GM23248 (cell line): Measurements from ENCODE around the gene FOXL3. TPM values are rescaled to one million over a fixed set of nuclear protein-coding genes. Genes with fewer than 3 reads are reported as not detected.

Experiments used
- DNase-seq: peaks from one replicate; pipeline ENCODE4 v3.0.0-alpha.2; 2015
- H2AFZ ChIP-seq: fragments of 200-600 bp; sonication (generic); 2 replicates; pipeline ENCODE4 v1.6.1; 2016; ENCODE audit warnings: antibody characterized with exemption
- H3F3A ChIP-seq: fragments of 200-600 bp; sonication (generic); 2 replicates; pipeline ENCODE4 v1.6.1; 2016; ENCODE audit warnings: mild to moderate bottlenecking, antibody characterized with exemption, mixed run types; ENCODE audit not compliant: insufficient read depth
- H3K27ac ChIP-seq: fragments of 200-600 bp; sonication (generic); 2 replicates; pipeline ENCODE4 v1.5.1; 2016; ENCODE audit warnings: mild to moderate bottlenecking
- H3K27me3 ChIP-seq: fragments of 200-600 bp; sonication (generic); replicated peaks from 2 replicates; pipeline ENCODE4 v1.6.1; 2016; ENCODE audit warnings: mild to moderate bottlenecking; ENCODE audit not compliant: insufficient read depth
- H3K36me3 ChIP-seq: fragments of 200-600 bp; sonication (generic); 2 replicates; pipeline ENCODE4 v1.6.1; 2016; ENCODE audit warnings: low read depth, mild to moderate bottlenecking
- H3K4me1 ChIP-seq: fragments of 200-600 bp; sonication (generic); 2 replicates; pipeline ENCODE4 v1.6.1; 2016; ENCODE audit warnings: mild to moderate bottlenecking; ENCODE audit not compliant: insufficient read depth
- H3K4me2 ChIP-seq: fragments of 200-600 bp; sonication (generic); one replicate; pipeline ENCODE4 v1.6.1; 2016; ENCODE audit warnings: mild to moderate bottlenecking; ENCODE audit not compliant: unreplicated experiment
- H3K4me3 ChIP-seq: fragments of 200-600 bp; sonication (generic); 2 replicates; pipeline ENCODE4 v1.5.1; 2016; ENCODE audit warnings: mild to moderate bottlenecking
- H3K79me2 ChIP-seq: fragments of 200-600 bp; sonication (generic); 2 replicates; pipeline ENCODE4 v1.6.1; 2016; ENCODE audit warnings: mild to moderate bottlenecking; ENCODE audit not compliant: insufficient read depth
- H3K9ac ChIP-seq: fragments of 200-600 bp; sonication (generic); 2 replicates; pipeline ENCODE4 v1.6.1; 2016; ENCODE audit warnings: mild to moderate bottlenecking
- H3K9me2 ChIP-seq: fragments of 200-600 bp; sonication (generic); 2 replicates; pipeline ENCODE4 v1.6.1; 2016; ENCODE audit warnings: mixed run types, mild to moderate bottlenecking, moderate library complexity; ENCODE audit not compliant: insufficient read depth
- H3K9me3 ChIP-seq: fragments of 200-600 bp; sonication (generic); one replicate; pipeline ENCODE4 v1.6.1; 2017; ENCODE audit warnings: low read depth
- H4K20me1 ChIP-seq: fragments of 200-600 bp; sonication (generic); 2 replicates; pipeline ENCODE4 v1.6.0; 2016; ENCODE audit not compliant: insufficient read depth
- EZH2 ChIP-seq: fragments of 200-600 bp; sonication (generic); IDR thresholded peaks from 2 replicates; pipeline ENCODE4 v1.6.1; 2018; ENCODE audit warnings: antibody characterized with exemption, mild to moderate bottlenecking; ENCODE audit not compliant: insufficient read depth, poor library complexity, severe bottlenecking
- EZH2phosphoT487 ChIP-seq: fragments of 200-600 bp; sonication (generic); IDR thresholded peaks from 2 replicates; pipeline ENCODE4 v1.6.1; 2018; ENCODE audit warnings: antibody characterized with exemption, moderate library complexity, mild to moderate bottlenecking, low read depth; ENCODE audit not compliant: insufficient read depth
- WGBS, 2 experiments: methylation state at CpG; one replicate each; pipeline ENCODE4 v1.1.6; 2015 to 2017; ENCODE audit warnings: low lambda C conversion rate in 2 of 2, low coverage in 1 of 2; ENCODE audit errors: missing lambda C conversion rate in 2 of 2; 5-methylcytosine and 5-hydroxymethylcytosine counted together
- in situ Hi-C: fragments of 300-500 bp; cut with MboI; formaldehyde crosslinking; loops from 2 replicates; pipeline ENCODE4 v1.15.0; 2020
- polyA plus RNA-seq: library from polyadenylated mRNA; unstranded; fragments of >200 nt; fragmentation: Nextera tagmentation; extraction: Ambion mirVana; gene quantifications from 2 replicates; pipeline ENCODE4 v1.2.1, GENCODE V29; 2016
- total RNA-seq: library from RNA; depleted of rRNA; stranded (reverse); fragments of >200 nt; shearing (Covaris generic); gene quantifications from 2 replicates; pipeline ENCODE4 v1.2.3, GENCODE V29; 2014

FOXL3 gene
- total and polyA plus RNA-seq, 2 experiments from 2014 or later = not detected

DNA sequence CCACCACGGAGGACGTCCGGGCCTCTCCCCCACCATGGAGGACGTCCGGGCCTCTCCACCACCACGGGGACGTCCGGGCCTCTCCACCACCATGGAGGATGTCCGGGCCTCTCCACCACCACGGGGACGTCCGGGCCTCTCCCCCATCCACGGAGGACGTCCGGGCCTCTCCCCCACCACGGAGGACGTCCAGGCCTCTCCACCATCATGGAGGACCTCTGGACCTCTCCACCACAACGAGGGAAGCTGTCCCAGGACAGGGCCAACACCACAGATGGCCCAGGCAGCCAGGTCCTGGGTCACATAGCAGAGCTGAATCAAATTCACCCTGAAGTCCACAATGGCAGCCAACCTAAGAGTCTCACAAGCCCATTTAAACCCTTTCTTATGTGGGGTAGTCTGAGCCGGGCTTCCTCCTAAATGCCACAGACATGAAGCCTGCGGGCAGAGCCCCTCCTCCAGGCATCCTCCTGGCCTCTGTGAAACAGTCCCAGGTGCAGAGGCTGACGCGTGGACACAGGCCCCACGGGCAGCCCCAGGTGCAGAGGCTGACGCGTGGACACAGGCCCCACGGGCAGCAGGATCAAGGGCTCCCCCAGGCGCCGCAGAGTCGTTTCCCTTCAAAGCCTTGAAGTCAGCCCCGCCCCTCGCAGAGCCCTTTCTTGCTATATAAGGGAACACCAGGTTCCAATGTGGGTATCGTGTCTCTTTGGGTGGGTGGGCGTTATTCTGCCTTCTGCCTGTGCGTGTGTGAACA, 47.0 kb downstream of the FOXL3 start:
- Histone ChIP-seq H3K4me3 (no peak overlapping the region), H3K36me3 (no peaks in the 10 kb centered on the region), H3K4me2 (no peak overlapping the region), H2AFZ (no peak overlapping the region), H3K27ac (no peak overlapping the region), H4K20me1 (no peaks in the 10 kb centered on the region), H3K4me1 (no peaks in the 10 kb centered on the region), H3F3A (peaks cover 14% of the 10 kb centered on the region; the same call in 1 of the 2 replicates), H3K9me2 (no peaks in the 10 kb centered on the region), H3K27me3 (peaks cover 18% of the 10 kb centered on the region; the same call in 1 of the 2 replicates), H3K9ac (no peak overlapping the region), H3K79me2 (no peaks in the 10 kb centered on the region), H3K9me3 (no peaks in the 10 kb centered on the region)
- 67 to 68% methylated on average over 20 to 34 of the region's 34 CpGs for WGBS, 2 experiments
- in situ Hi-C loops = no loop called here
- no peak for DNase-seq
- TF ChIP-seq EZH2 (no peak), EZH2phosphoT487 (no peak)

DNA sequence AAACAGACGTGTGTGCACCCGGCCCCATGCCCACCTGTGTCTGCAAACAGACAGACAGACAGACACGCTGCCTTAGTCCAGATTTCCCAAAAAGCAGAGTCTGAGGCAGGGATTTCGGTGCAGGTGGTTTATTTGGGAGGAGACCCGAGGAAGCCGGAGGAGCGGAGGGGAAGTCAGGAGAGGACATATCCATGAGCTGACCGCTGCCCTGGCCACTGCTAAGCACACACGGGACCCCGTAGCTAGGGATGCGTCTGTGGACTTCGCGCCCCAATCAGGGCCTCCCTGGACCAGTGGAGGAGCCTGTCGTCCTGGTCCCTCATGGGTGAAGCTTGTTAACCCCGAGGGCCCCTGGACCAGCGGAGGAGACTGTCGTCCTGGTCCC, 47.6 kb downstream of the FOXL3 start:
- Histone ChIP-seq H3K27ac (no peak overlapping the region), H3K9me2 (no peaks in the 10 kb centered on the region), H4K20me1 (no peaks in the 10 kb centered on the region), H3K9ac (no peak overlapping the region), H3K27me3 (peaks cover 18% of the 10 kb centered on the region; the same call in 1 of the 2 replicates), H3F3A (peaks cover 14% of the 10 kb centered on the region; the same call in 1 of the 2 replicates), H3K4me2 (no peak overlapping the region), H3K4me3 (no peak overlapping the region), H3K4me1 (no peaks in the 10 kb centered on the region), H3K79me2 (no peaks in the 10 kb centered on the region), H2AFZ (no peak overlapping the region), H3K9me3 (no peaks in the 10 kb centered on the region), H3K36me3 (no peaks in the 10 kb centered on the region)
- DNase-seq = no peak
- in situ Hi-C loops = no loop called here
- WGBS, 2 experiments = 55 to 64% methylated on average over 15 to 17 of the region's 17 CpGs
- TF ChIP-seq EZH2 (no peak), EZH2phosphoT487 (no peak)

DNA sequence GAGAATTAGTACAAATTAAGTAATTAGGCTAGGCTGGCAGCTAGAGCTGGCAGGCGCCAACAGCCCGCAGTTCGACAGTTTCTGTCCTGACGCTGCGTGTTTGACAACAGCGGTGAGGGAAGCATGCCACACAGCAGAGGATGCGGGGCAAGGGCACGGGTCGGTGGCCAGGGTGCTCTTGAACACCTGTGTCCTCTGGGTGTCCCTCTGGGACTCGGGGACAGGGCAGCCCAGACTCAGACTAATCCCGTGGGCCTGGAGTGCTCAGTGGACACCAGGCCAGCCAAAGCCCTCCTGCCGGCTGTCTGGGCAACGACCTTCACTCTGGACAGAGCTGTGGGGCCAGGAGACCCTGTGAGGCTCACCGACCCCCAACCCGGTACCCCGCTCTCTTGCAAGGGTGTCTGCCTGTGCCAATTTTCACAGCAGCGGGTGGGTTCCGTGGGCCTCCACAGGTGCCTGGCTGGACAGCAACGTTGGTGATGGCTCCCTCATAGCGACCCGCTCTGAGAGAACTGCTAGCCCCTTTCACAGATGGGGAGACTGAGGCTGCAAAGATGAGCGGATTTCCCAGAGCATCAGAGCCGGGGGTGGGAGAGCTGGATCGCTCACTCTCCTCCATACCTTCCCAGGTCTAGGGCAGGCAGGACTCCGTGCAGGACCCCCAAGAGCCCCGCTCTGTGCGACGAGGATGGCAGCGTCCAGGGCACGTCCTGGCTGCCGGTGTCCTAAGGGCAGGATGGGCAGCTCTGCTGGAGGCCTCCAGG, 48.5 kb downstream of the FOXL3 start:
- TF ChIP-seq EZH2phosphoT487 = no peak
- no peak for TF ChIP-seq EZH2
- in situ Hi-C loops = no loop called here
- DNase-seq = no peak

DNA sequence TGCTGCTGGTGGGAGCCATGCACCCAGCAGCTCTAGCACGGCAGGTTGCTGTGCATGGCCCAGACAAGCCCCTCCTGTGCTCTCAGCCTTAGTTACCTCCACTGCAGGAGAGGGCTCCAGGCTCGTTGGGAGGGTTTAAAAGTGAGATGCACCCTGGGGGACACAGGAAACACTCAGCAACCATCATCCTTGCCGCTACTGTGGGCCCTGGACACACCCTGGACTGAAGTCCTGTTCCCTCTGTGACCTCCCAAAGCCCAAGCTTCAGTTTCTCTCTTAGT, 49.0 kb downstream of the FOXL3 start:
- Histone ChIP-seq H2AFZ (no peak overlapping the region), H3F3A (peaks cover 10% of the 10 kb centered on the region; the same call in 1 of the 2 replicates), H3K9me2 (no peaks in the 10 kb centered on the region), H3K4me1 (no peaks in the 10 kb centered on the region), H3K9me3 (no peaks in the 10 kb centered on the region), H3K27me3 (peaks cover 18% of the 10 kb centered on the region; the same call in 1 of the 2 replicates), H3K79me2 (no peaks in the 10 kb centered on the region), H3K36me3 (no peaks in the 10 kb centered on the region), H3K4me2 (no peak overlapping the region), H3K27ac (no peak overlapping the region), H3K4me3 (no peak overlapping the region), H4K20me1 (no peaks in the 10 kb centered on the region), H3K9ac (no peak overlapping the region)
- WGBS, 2 experiments = 56 to 67% methylated on average over 1 to 3 of the region's 3 CpGs
- in situ Hi-C loops = no loop called here
- no peak for DNase-seq
- TF ChIP-seq EZH2 (no peak), EZH2phosphoT487 (no peak)

More for the DNA sequence above, 48.5 kb downstream of the FOXL3 start:
- no peak overlapping the region for H3K9ac ChIP-seq
- H3K9me2 ChIP-seq = no peaks in the 10 kb centered on the region
- no peaks in the 10 kb centered on the region for H3K4me1 ChIP-seq
- no peak overlapping the region for H3K27ac ChIP-seq
- no peaks in the 10 kb centered on the region for H3K36me3 ChIP-seq
- H3K9me3 ChIP-seq = no peaks in the 10 kb centered on the region
- H4K20me1 ChIP-seq = no peaks in the 10 kb centered on the region
- peaks cover 14% of the 10 kb centered on the region; the same call in 1 of the 2 replicates for H3F3A ChIP-seq
- H3K4me3 ChIP-seq = no peak overlapping the region
- H3K4me2 ChIP-seq = no peak overlapping the region
- H3K79me2 ChIP-seq = no peaks in the 10 kb centered on the region
- 51 to 56% methylated on average over 29 to 30 of the region's 31 CpGs for WGBS, 2 experiments
- peaks cover 18% of the 10 kb centered on the region; the same call in 1 of the 2 replicates for H3K27me3 ChIP-seq
- H2AFZ ChIP-seq = no peak overlapping the region
